Keratinocyte (primary cell): ENCODE data around the gene SLC16A14. TPM values are rescaled to one million over a fixed set of nuclear protein-coding genes. Genes with fewer than 3 reads are reported as not detected.

Experiments
- DNase-seq: peaks from one replicate; pipeline ENCODE4 v3.0.0-alpha.2; 2011; ENCODE audit warnings: low read depth, missing footprints, low spot score
- FAIRE-seq: peaks from 2 replicates; lab custom pipeline; 2011; peaks lifted over from hg19 to GRCh38; lab: Jason Lieb, UNC
- H2AFZ ChIP-seq: 2 replicates; pipeline ENCODE4 v1.6.0; 2012; ENCODE audit warnings: low read length, control low read depth, inconsistent platforms; ENCODE audit not compliant: control insufficient read depth
- H3K27ac ChIP-seq: 2 replicates; pipeline ENCODE4 v1.5.1; 2011; ENCODE audit warnings: low read length; ENCODE audit not compliant: control insufficient read depth, insufficient read depth
- H3K27me3 ChIP-seq: 3 replicates; pipeline ENCODE4 v1.6.0; 2011; ENCODE audit warnings: low read length; ENCODE audit not compliant: control insufficient read depth, insufficient read depth; ENCODE audit errors: extremely low read depth
- H3K36me3 ChIP-seq, 2 experiments: 2 replicates in 1 of 2; 3 replicates in 1 of 2; pipeline ENCODE4 v1.5.1; 2011; ENCODE audit warnings: low read length in 2 of 2, mild to moderate bottlenecking in 1 of 2; ENCODE audit not compliant: control insufficient read depth in 2 of 2, insufficient read depth in 2 of 2; ENCODE audit errors: extremely low read depth in 1 of 2
- H3K4me1 ChIP-seq: 3 replicates; pipeline ENCODE4 v1.5.1; 2011; ENCODE audit warnings: low read length; ENCODE audit not compliant: control insufficient read depth, insufficient read depth; ENCODE audit errors: extremely low read depth
- H3K4me2 ChIP-seq: 3 replicates; pipeline ENCODE4 v1.6.0; 2011; ENCODE audit warnings: low read depth, low read length; ENCODE audit not compliant: control insufficient read depth, insufficient read depth; ENCODE audit errors: extremely low read depth
- H3K4me3 ChIP-seq, 3 experiments: fragments of 200-600 bp in 1 of 3; sonication (generic) in 1 of 3; 2 replicates in 2 of 3; 3 replicates in 1 of 3; pipeline ENCODE4 v1.5.1; 2011 to 2016; ENCODE audit warnings: low read length in 3 of 3, mild to moderate bottlenecking in 3 of 3, control low read depth in 2 of 3, inconsistent platforms in 1 of 3, low read depth in 1 of 3, mixed read lengths in 1 of 3, mixed run types in 1 of 3, moderate library complexity in 1 of 3; ENCODE audit not compliant: control insufficient read depth in 2 of 3, insufficient read depth in 2 of 3; ENCODE audit errors: extremely low read depth in 1 of 3
- H3K79me2 ChIP-seq: 2 replicates; pipeline ENCODE4 v1.6.0; 2012; ENCODE audit warnings: low read length; ENCODE audit not compliant: control insufficient read depth, insufficient read depth
- H3K9ac ChIP-seq: 3 replicates; pipeline ENCODE4 v1.6.0; 2011; ENCODE audit warnings: low read length; ENCODE audit not compliant: control insufficient read depth, insufficient read depth; ENCODE audit errors: extremely low read depth
- H3K9me1 ChIP-seq: 3 replicates; pipeline ENCODE4 v1.6.0; 2011; ENCODE audit warnings: low read length; ENCODE audit not compliant: control insufficient read depth, insufficient read depth; ENCODE audit errors: extremely low read depth
- H3K9me3 ChIP-seq: 2 replicates; pipeline ENCODE4 v1.5.1; 2012; ENCODE audit warnings: low read depth, low read length; ENCODE audit not compliant: control insufficient read depth
- H4K20me1 ChIP-seq: 3 replicates; pipeline ENCODE4 v1.6.0; 2011; ENCODE audit warnings: low read length; ENCODE audit not compliant: control insufficient read depth, insufficient read depth; ENCODE audit errors: extremely low read depth
- EZH2 ChIP-seq: IDR thresholded peaks from one replicate; pipeline ENCODE4 v1.6.1; 2012; ENCODE audit warnings: inconsistent platforms, mild to moderate bottlenecking, low read length, moderate library complexity
- dilution Hi-C: fragments of 300-500 bp; cut with MboI; formaldehyde crosslinking; loops from one replicate; pipeline ENCODE4 v1.7.0; 2020; ENCODE audit warnings: low sequenced_read_pairs; ENCODE audit not compliant: extremely low pct_ligation_motif_present
- polyA plus RNA-seq, 5 experiments: library from polyadenylated mRNA; depleted of rRNA in 3 of 5; stranded (reverse) in 3 of 5; stranded (forward) in 1 of 5; unstranded in 1 of 5; fragments of >200 nt; gene quantifications; 1 replicate in 1 of 5; 2 replicates in 3 of 5; 3 replicates in 1 of 5; pipeline versions ENCODE4 v1.2.1 to v1.2.3, GENCODE V29; 2011 to 2012; ENCODE audit warnings: missing spikeins in 2 of 5, low read depth in 1 of 5, low replicate concordance in 1 of 5
- TF ChIP-seq, protein P1 (sequence below), 3 experiments: IDR thresholded peaks in 1 of 3; conservative IDR thresholded peaks in 1 of 3; optimal IDR thresholded peaks in 1 of 3; 2 replicates in 2 of 3; 3 replicates in 1 of 3; pipeline versions ENCODE3 to v1.5.1; 2011; ENCODE audit warnings: low read length in 3 of 3, mild to moderate bottlenecking in 3 of 3, moderate library complexity in 2 of 3, control low read depth in 1 of 3, inconsistent platforms in 1 of 3; ENCODE audit not compliant: insufficient read depth in 2 of 3; ENCODE audit errors: extremely low read depth in 1 of 3

Gene SLC16A14
- polyA plus RNA-seq, 1 donor (not counting 4 experiments of a cell fraction or from before 2014, with no cell fraction given) = 0.97 TPM

DNA sequence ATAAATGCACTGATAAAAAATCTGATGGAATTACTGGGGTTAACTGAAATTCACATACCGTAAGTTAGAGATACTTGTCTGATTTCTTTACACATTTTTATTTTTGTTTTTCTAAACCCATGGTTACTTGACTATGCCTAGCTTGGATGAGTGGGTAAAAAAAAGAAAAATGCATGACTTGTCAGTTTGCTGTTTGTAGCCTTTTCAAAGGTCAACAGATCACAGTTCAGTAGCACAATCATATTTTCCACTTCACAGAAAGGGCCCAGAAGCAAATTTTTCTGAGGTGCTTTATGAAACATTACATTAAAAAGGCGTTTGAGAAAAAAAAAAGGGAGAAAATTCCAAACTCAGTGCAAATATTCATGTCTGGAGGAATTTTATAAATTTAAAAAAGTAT, 16.4 kb downstream of the SLC16A14 start:
- no peak for FAIRE-seq
- no peak overlapping the region for H3K27ac ChIP-seq
- no peak overlapping the region for H3K4me3 ChIP-seq
- no peaks in the 10 kb centered on the region for H4K20me1 ChIP-seq
- no peaks in the 10 kb centered on the region for H3K9me3 ChIP-seq
- no peak overlapping the region for H3K4me2 ChIP-seq
- no peaks in the 10 kb centered on the region for H3K27me3 ChIP-seq
- no peak overlapping the region for H2AFZ ChIP-seq
- no peaks in the 10 kb centered on the region for H3K79me2 ChIP-seq
- dilution Hi-C loops = no loop called here
- no peak overlapping the region for H3K9ac ChIP-seq
- H3K36me3 ChIP-seq = no peaks in the 10 kb centered on the region
- TF ChIP-seq, protein P1, sequence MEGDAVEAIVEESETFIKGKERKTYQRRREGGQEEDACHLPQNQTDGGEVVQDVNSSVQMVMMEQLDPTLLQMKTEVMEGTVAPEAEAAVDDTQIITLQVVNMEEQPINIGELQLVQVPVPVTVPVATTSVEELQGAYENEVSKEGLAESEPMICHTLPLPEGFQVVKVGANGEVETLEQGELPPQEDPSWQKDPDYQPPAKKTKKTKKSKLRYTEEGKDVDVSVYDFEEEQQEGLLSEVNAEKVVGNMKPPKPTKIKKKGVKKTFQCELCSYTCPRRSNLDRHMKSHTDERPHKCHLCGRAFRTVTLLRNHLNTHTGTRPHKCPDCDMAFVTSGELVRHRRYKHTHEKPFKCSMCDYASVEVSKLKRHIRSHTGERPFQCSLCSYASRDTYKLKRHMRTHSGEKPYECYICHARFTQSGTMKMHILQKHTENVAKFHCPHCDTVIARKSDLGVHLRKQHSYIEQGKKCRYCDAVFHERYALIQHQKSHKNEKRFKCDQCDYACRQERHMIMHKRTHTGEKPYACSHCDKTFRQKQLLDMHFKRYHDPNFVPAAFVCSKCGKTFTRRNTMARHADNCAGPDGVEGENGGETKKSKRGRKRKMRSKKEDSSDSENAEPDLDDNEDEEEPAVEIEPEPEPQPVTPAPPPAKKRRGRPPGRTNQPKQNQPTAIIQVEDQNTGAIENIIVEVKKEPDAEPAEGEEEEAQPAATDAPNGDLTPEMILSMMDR (optimal IDR thresholded peaks at IDR 0.05 in 1 of 3, IDR thresholded peaks at IDR 0.05 in 1 of 3, conservative IDR thresholded peaks at IDR 0.05 in 1 of 3; ENCODE audit: extremely low read depth in 1 of 3, insufficient read depth in 2 of 3, low read length in 3 of 3) = no peak
- TF ChIP-seq EZH2 = no peak
- peaks cover 20% of the 10 kb centered on the region for H3K4me1 ChIP-seq
- H3K9me1 ChIP-seq = no peaks in the 10 kb centered on the region
- no peak for DNase-seq

DNA sequence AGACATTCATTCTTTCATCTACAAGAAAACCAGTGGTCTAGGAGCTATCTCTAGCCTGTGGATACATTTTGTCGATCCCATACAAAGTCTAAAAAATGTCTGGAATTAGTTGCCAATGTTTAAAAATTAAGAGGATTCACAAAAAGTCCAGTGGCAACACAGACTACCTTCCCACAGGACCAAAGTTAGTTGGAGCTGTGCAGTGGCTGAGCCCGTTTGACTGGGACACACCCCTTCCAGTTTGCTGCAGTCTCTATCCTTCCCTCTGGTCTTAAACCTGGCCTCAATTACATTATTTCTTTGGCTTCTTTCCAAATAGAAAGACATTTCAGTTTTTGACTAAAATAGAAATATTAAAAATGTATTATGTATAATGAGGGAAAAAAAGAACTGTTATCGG, 18.6 kb downstream of the SLC16A14 start:
- H3K27me3 ChIP-seq = no peaks in the 10 kb centered on the region
- TF ChIP-seq, protein P1 (optimal IDR thresholded peaks at IDR 0.05 in 1 of 3, IDR thresholded peaks at IDR 0.05 in 1 of 3, conservative IDR thresholded peaks at IDR 0.05 in 1 of 3; ENCODE audit: extremely low read depth in 1 of 3, insufficient read depth in 2 of 3, low read length in 3 of 3) = no peak
- TF ChIP-seq EZH2 = no peak
- FAIRE-seq (no peak), DNase-seq (no peak)
- dilution Hi-C loops = no loop called here
- no peak overlapping the region for H3K27ac ChIP-seq
- no peak overlapping the region for H3K9ac ChIP-seq
- no peak overlapping the region for H2AFZ ChIP-seq
- no peak overlapping the region for H3K4me3 ChIP-seq
- no peaks in the 10 kb centered on the region for H4K20me1 ChIP-seq
- H3K79me2 ChIP-seq = no peaks in the 10 kb centered on the region
- H3K36me3 ChIP-seq = no peaks in the 10 kb centered on the region
- H3K4me2 ChIP-seq = no peak overlapping the region
- H3K4me1 ChIP-seq = peaks cover 18% of the 10 kb centered on the region
- no peaks in the 10 kb centered on the region for H3K9me1 ChIP-seq
- H3K9me3 ChIP-seq = no peaks in the 10 kb centered on the region
